Type B pancreatic cell (in vitro differentiated cells): ENCODE measurements around the gene ULK4. TPM values are rescaled to one million over a fixed set of nuclear protein-coding genes. Genes with fewer than 3 reads are reported as not detected.

Experiments
- DNase-seq: peaks from one replicate; pipeline ENCODE4 v3.0.0; 2021; ENCODE audit warnings: mixed read lengths; ENCODE audit not compliant: unreplicated experiment; ENCODE audit errors: extremely low spot score
- H3K27ac Mint-ChIP-seq: 2 replicates; pipeline ENCODE4 v1.8.0; 2021; ENCODE audit warnings: mild to moderate bottlenecking, mixed read lengths
- H3K27me3 Mint-ChIP-seq: 2 replicates; pipeline ENCODE4 v1.8.0; 2021; ENCODE audit warnings: mixed read lengths
- H3K36me3 Mint-ChIP-seq: 2 replicates; pipeline ENCODE4 v1.8.0; 2021; ENCODE audit warnings: mixed read lengths
- H3K4me1 Mint-ChIP-seq: one replicate; pipeline ENCODE4 v1.8.0; 2021; ENCODE audit warnings: mixed read lengths; ENCODE audit not compliant: unreplicated experiment
- H3K4me3 Mint-ChIP-seq: 2 replicates; pipeline ENCODE4 v1.8.0; 2021; ENCODE audit warnings: mild to moderate bottlenecking, mixed read lengths
- H3K9me3 Mint-ChIP-seq: 2 replicates; pipeline ENCODE4 v1.8.0; 2021; ENCODE audit warnings: mixed read lengths
- CTCF ChIP-seq: fragments of 200-600 bp; sonication (generic); conservative IDR thresholded peaks from 2 replicates; pipeline ENCODE4 v1.5.0; 2021; ENCODE audit warnings: antibody characterized with exemption, mild to moderate bottlenecking
- total RNA-seq: library from RNA; stranded (reverse); gene quantifications from 2 replicates; pipeline ENCODE4 v1.2.1, GENCODE V29; 2021; ENCODE audit warnings: low replicate concordance

The ULK4 gene
- total RNA-seq, 1 donor from 2014 or later, result 10.7 TPM

- no peaks in the 10 kb centered on the region for H3K36me3 Mint-ChIP-seq
- TF ChIP-seq CTCF, result no peak
- no peak for DNase-seq
- H3K27ac Mint-ChIP-seq, result no peak overlapping the region
- no peaks in the 10 kb centered on the region for H3K9me3 Mint-ChIP-seq
- H3K27me3 Mint-ChIP-seq, result no peaks in the 10 kb centered on the region
- peaks cover 11% of the 10 kb centered on the region for H3K4me1 Mint-ChIP-seq
- no peak overlapping the region for H3K4me3 Mint-ChIP-seq
Measured at GRCh38 chr3:41297750-41298149, 664.2 kb downstream of the ULK4 start.

DNA sequence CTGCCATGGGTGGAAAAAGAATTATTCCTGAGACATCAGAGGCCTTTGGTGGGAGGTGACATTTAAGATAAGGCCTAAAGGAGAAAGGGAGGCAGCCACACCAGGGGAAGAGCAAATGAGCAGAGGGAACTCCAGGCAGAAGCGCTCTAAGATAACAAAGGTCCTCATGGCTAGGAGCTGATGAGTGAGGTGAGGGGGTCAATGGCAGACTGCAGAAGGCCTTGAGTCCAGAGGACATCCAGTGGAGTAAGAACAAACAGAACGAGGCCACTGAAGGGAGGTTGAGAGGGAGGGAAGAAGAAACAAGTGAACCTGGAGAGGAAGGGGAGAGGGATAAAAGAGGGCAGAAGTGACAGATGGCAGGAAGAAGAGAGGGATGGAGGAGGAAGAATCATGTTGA, 665.3 kb downstream of the ULK4 start:
- Mint-ChIP-seq H3K4me3 (no peak overlapping the region), H3K4me1 (peaks cover 11% of the 10 kb centered on the region), H3K36me3 (no peaks in the 10 kb centered on the region), H3K9me3 (no peaks in the 10 kb centered on the region), H3K27me3 (no peaks in the 10 kb centered on the region), H3K27ac (no peak overlapping the region)
- no peak for DNase-seq
- TF ChIP-seq CTCF, result no peak

GRCh38 chr3:41295740-41296139, 666.2 kb downstream of the ULK4 start:
- DNase-seq, result no peak
- Mint-ChIP-seq H3K9me3 (no peaks in the 10 kb centered on the region), H3K27me3 (no peaks in the 10 kb centered on the region), H3K4me3 (no peak overlapping the region), H3K36me3 (no peaks in the 10 kb centered on the region), H3K27ac (no peak overlapping the region), H3K4me1 (peaks cover 16% of the 10 kb centered on the region)
- no peak for TF ChIP-seq CTCF

DNA sequence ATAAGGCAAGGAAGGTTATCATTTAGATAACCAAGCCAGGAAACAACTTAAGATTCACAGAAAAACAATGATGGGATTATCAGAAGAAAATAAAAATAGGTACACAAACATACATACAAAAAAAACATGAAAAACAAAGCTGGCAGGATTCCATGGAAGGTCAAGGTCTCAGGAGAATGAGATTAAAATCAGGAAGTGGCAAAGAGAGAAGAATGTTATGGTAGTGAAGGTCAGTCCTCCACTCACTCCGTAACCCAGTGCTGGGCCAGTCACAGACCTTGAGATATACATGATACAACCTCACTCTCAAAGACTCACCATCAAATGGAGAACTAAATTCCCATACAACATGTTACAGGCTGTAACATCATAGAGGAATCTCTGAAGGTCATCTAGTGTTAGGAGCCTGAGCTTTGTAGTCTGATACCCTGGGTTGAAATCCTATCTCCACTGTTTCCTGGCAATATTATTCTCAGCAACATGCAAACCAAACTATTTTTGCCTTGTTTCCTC, 668.7 kb downstream of the ULK4 start:
- Mint-ChIP-seq H3K27ac (no peak overlapping the region), H3K9me3 (no peaks in the 10 kb centered on the region), H3K27me3 (no peaks in the 10 kb centered on the region), H3K4me1 (peaks cover 20% of the 10 kb centered on the region), H3K36me3 (no peaks in the 10 kb centered on the region), H3K4me3 (no peak overlapping the region)
- no peak for DNase-seq
- no peak for TF ChIP-seq CTCF

- Mint-ChIP-seq H3K4me1 (peaks cover 26% of the 10 kb centered on the region), H3K9me3 (no peaks in the 10 kb centered on the region), H3K27ac (no peak overlapping the region), H3K36me3 (no peaks in the 10 kb centered on the region), H3K4me3 (no peak overlapping the region), H3K27me3 (no peaks in the 10 kb centered on the region)
- no peak for DNase-seq
- TF ChIP-seq CTCF, result no peak
Measured at GRCh38 chr3:41290736-41291135, 671.2 kb downstream of the ULK4 start.

DNA sequence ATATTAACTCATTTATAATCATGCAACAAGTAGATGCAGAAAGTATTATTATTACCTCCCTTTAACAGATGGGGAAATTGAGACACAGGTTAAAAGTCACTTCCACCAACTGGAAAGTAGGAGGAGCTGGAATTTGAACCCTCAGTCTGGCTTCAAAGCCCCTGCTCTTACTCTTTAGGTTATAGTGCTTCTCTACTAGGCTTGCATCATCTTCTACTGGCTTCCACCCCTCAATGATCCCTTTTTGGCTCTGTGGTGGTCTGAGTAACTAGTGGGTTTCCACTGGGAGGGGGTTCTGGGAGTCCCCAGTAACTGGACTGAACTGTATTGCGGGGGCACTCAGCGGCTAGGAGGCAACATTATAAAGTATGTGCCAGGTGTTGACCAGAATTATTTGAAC, 671.6 kb downstream of the ULK4 start:
- peaks cover 2% of the 10 kb centered on the region for H3K36me3 Mint-ChIP-seq

More for the DNA sequence above, 671.6 kb downstream of the ULK4 start:
- H3K27ac Mint-ChIP-seq, result no peak overlapping the region
- no peak overlapping the region for H3K4me3 Mint-ChIP-seq
- no peaks in the 10 kb centered on the region for H3K27me3 Mint-ChIP-seq
- H3K9me3 Mint-ChIP-seq, result no peaks in the 10 kb centered on the region
- TF ChIP-seq CTCF, result no peak
- no peak for DNase-seq
- peaks cover 26% of the 10 kb centered on the region for H3K4me1 Mint-ChIP-seq
